HCT116 (cell line): ENCODE results near the gene SLC22A9. TPM values are rescaled to one million over a fixed set of nuclear protein-coding genes. Genes with fewer than 3 reads are reported as not detected.
"Not testable (repeated sequence)": the region's sequence is repeated elsewhere in the genome, so short reads cannot be mapped to it uniquely, and the experiment has no call there.

ENCODE experiments used
- ATAC-seq: fragments of 200-7000 bp; cut with Tn5 transposase; 2 replicates; pipeline ENCODE4 v1.9.1; 2020; ENCODE audit warnings: mild to moderate bottlenecking, moderate library complexity
- BruUV-seq: library from RNA; stranded (reverse); fragments of 400-500 nt; replicated peaks from 2 replicates; lab custom pipeline; 2021; lab: Mats Ljungman, UMichigan
- CTCF ChIA-PET: fragments of 300-600 bp; sonication (Branson Sonifier 250); formaldehyde crosslinking; loops from one replicate; lab custom pipeline; 2021; ENCODE audit warnings: antibody characterized with exemption; lab: Charles Lee
- POLR2A ChIA-PET: fragments of 300-600, 350-600 bp; sonication (Branson Sonifier 250); formaldehyde crosslinking; loops from one replicate; lab custom pipeline; 2021; ENCODE audit warnings: antibody characterized with exemption; lab: Charles Lee
- RAD21 ChIA-PET, 2 experiments: fragments of 300-600 bp; sonication (Branson Sonifier 250); formaldehyde crosslinking; loops; one replicate each; lab custom pipeline; 2023; ENCODE audit warnings: low total read pairs in 2 of 2; ENCODE audit not compliant: uncharacterized antibody in 2 of 2, unreplicated experiment in 2 of 2, low non-redundant PET in 1 of 2; lab: Charles Lee
- DNase-seq: peaks from one replicate; pipeline ENCODE4 v3.0.0-alpha.2; 2010; ENCODE audit warnings: low read depth, low spot score
- H2AFZ ChIP-seq: fragments of 200-600 bp; shearing (Covaris generic), sonication (generic); 2 replicates; pipeline ENCODE4 v1.6.1; 2017; ENCODE audit warnings: low read depth, mixed run types, mixed read lengths, antibody characterized with exemption, low read length; ENCODE audit not compliant: poor library complexity, severe bottlenecking
- H3K27ac ChIP-seq: 2 replicates; pipeline ENCODE4 v1.5.1; 2012; ENCODE audit warnings: low read depth, low read length
- H3K27me3 ChIP-seq: fragments of 200-600 bp; sonication (generic); 2 replicates; pipeline ENCODE4 v1.6.1; 2016; ENCODE audit warnings: mixed run types, low read length, mixed read lengths; ENCODE audit not compliant: insufficient read depth
- H3K36me3 ChIP-seq, 2 experiments: fragments of 200-500 bp in 1 of 2; fragments of 200-600 bp in 1 of 2; sonication (Bioruptor generic) in 1 of 2; sonication (generic) in 1 of 2; 2 replicates each; pipeline versions ENCODE4 v1.5.1 to v1.6.1; 2014 to 2016; ENCODE audit warnings: low read length in 2 of 2, inconsistent platforms in 1 of 2, mixed read lengths in 1 of 2, mixed run types in 1 of 2; ENCODE audit not compliant: insufficient read depth in 2 of 2, control insufficient read depth in 1 of 2
- H3K4me1 ChIP-seq, 2 experiments: fragments of 200-600 bp in 1 of 2; sonication (generic) in 1 of 2; 2 replicates each; pipeline versions ENCODE4 v1.5.1 to v1.6.1; 2012 to 2017; ENCODE audit warnings: low read length in 2 of 2, inconsistent platforms in 1 of 2, mild to moderate bottlenecking in 1 of 2, mixed read lengths in 1 of 2, mixed run types in 1 of 2, moderate library complexity in 1 of 2; ENCODE audit not compliant: insufficient read depth in 2 of 2, control insufficient read depth in 1 of 2
- H3K4me2 ChIP-seq: fragments of 200-600 bp; sonication (generic); 2 replicates; pipeline ENCODE4 v1.6.1; 2017; ENCODE audit warnings: mixed run types, low read length, mixed read lengths
- H3K4me3 ChIP-seq, 2 experiments: fragments of 200-600 bp in 1 of 2; sonication (generic) in 1 of 2; replicated peaks in 1 of 2; 2 replicates each; pipeline ENCODE4 v1.5.1; 2011 to 2016; ENCODE audit warnings: low read length in 2 of 2, control low read depth in 1 of 2, low read depth in 1 of 2, mild to moderate bottlenecking in 1 of 2, mixed read lengths in 1 of 2, mixed run types in 1 of 2
- H3K79me2 ChIP-seq: fragments of 200-600 bp; sonication (generic); 2 replicates; pipeline ENCODE4 v1.6.1; 2017; ENCODE audit warnings: mild to moderate bottlenecking, mixed run types, low read length, moderate library complexity, mixed read lengths; ENCODE audit not compliant: insufficient read depth
- H3K9ac ChIP-seq: fragments of 200-600 bp; sonication (generic); 2 replicates; pipeline ENCODE4 v1.6.1; 2016; ENCODE audit warnings: low read length, mixed read lengths
- H3K9me2 ChIP-seq: fragments of 200-600 bp; sonication (generic), shearing (Covaris generic); 2 replicates; pipeline ENCODE4 v1.6.1; 2017; ENCODE audit warnings: mixed run types, mild to moderate bottlenecking, moderate library complexity; ENCODE audit not compliant: insufficient read depth
- H3K9me3 ChIP-seq, 2 experiments: fragments of 200-500 bp in 1 of 2; fragments of 200-600 bp in 1 of 2; sonication (Bioruptor generic) in 1 of 2; sonication (generic) in 1 of 2; 2 replicates each; pipeline ENCODE4 v1.6.1; 2014 to 2017; ENCODE audit warnings: low read length in 2 of 2, mixed read lengths in 2 of 2, inconsistent platforms in 1 of 2, low read depth in 1 of 2, mild to moderate bottlenecking in 1 of 2, mixed run types in 1 of 2, moderate library complexity in 1 of 2; ENCODE audit not compliant: control insufficient read depth in 1 of 2, insufficient read depth in 1 of 2
- H4K20me1 ChIP-seq: fragments of 200-600 bp; sonication (generic), shearing (Covaris generic); 2 replicates; pipeline ENCODE4 v1.6.1; 2017; ENCODE audit warnings: mixed run types, mild to moderate bottlenecking, moderate library complexity; ENCODE audit not compliant: insufficient read depth
- ATF3 ChIP-seq: IDR thresholded peaks from 2 replicates; pipeline ENCODE4 v1.6.1; 2012
- CTCF ChIP-seq, 3 experiments: fragments of 200-600 bp in 1 of 3; sonication (generic) in 1 of 3; IDR thresholded peaks in 2 of 3; conservative IDR thresholded peaks in 1 of 3; 2 replicates each; pipeline ENCODE4 v1.5.1; 2012 to 2017; ENCODE audit warnings: low read depth in 2 of 3, low read length in 2 of 3, antibody characterized with exemption in 1 of 3, borderline replicate concordance in 1 of 3, control low read depth in 1 of 3, mild to moderate bottlenecking in 1 of 3, mixed read lengths in 1 of 3, mixed run types in 1 of 3, moderate library complexity in 1 of 3; ENCODE audit not compliant: insufficient read depth in 1 of 3
- POLR2A ChIP-seq: IDR thresholded peaks from 2 replicates; pipeline ENCODE4 v1.7.0; 2011; ENCODE audit warnings: borderline replicate concordance; ENCODE audit not compliant: insufficient read depth, insufficient read length; ENCODE audit errors: extremely low read depth
- SIN3A ChIP-seq: IDR thresholded peaks from 2 replicates; pipeline ENCODE4 v1.6.1; 2012; ENCODE audit warnings: low read depth
- SP1 ChIP-seq: IDR thresholded peaks from 2 replicates; pipeline ENCODE4 v1.6.1; 2012; ENCODE audit warnings: low read depth
- ZFX ChIP-seq: fragments of 450-650 bp; IDR thresholded peaks from 2 replicates; pipeline ENCODE4 v1.6.1; 2017
- ZNF274 ChIP-seq: fragments of 200-500 bp; sonication (Bioruptor generic); IDR thresholded peaks from 2 replicates; pipeline ENCODE4 v1.6.1; 2014; ENCODE audit warnings: mild to moderate bottlenecking, low read depth, low read length, inconsistent platforms
- intact Hi-C: fragments of 100-400 bp; cut with micrococcal nuclease; formaldehyde crosslinking; loops from 2 replicates; pipeline ENCODE4 v1.10.0; 2022
- total RNA-seq: library from RNA; stranded (reverse); gene quantifications from one replicate; pipeline ENCODE4 v1.2.1, GENCODE V29; 2021; ENCODE audit not compliant: unreplicated experiment

SLC22A9 gene
- total RNA-seq, 1 experiment from 2014 or later = not detected

DNA sequence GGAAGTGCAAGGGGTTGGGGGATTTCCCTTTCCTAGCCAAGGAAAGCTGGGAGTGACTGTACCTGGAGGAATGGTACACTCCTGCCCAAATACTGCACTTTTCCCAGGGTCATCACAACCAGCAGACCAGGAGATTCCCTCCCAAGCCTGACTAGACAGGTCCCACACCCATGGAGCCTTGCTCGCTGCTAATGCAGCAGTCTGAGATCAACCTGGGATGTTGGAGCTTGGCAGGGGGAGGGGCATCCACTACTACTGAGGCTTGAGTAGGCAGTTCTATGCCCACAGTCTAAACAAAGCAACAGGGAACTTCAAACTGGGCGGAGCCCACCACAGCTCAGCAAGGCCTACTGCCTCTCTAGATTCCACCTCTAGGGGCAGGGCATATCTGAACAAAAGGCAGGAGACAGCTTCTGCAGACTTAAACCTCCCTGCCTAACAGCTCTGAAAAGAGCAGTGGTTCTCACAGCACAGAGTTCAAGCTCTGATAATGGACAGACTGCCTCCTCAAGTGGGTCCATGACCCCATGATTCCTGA lies 58.5 kb downstream of the SLC22A9 start:
- ChIA-PET RAD21 (no interaction called here), CTCF (no interaction called here), POLR2A (no interaction called here)
- no peak for DNase-seq
- Histone ChIP-seq H2AFZ (no peak overlapping the region), H4K20me1 (no peaks in the 10 kb centered on the region), H3K9me3 (no peaks in the 10 kb centered on the region), H3K9ac (no peak overlapping the region), H3K4me1 (no peaks in the 10 kb centered on the region), H3K4me2 (no peak overlapping the region), H3K27ac (no peak overlapping the region), H3K79me2 (no peaks in the 10 kb centered on the region), H3K27me3 (no peaks in the 10 kb centered on the region), H3K4me3 (no peak overlapping the region), H3K9me2 (no peaks in the 10 kb centered on the region), H3K36me3 (no peaks in the 10 kb centered on the region)
- ATAC-seq = peak; percentile 58
- intact Hi-C loops = no loop called here
- TF ChIP-seq ZFX (no peak), ATF3 (no peak), CTCF (IDR thresholded peaks at IDR 0.05 in 2 of 3, conservative IDR thresholded peaks at IDR 0.05 in 1 of 3; ENCODE audit: borderline replicate concordance in 1 of 3, insufficient read depth in 1 of 3, low read depth in 2 of 3, low read length in 2 of 3) (peak in 2 of 3 experiments; percentile 11 to 33; a peak in 2 of 6 replicates), ZNF274 (no peak), SP1 (no peak), SIN3A (no peak), POLR2A (no peak)
- no TSS peak for BruUV-seq

DNA sequence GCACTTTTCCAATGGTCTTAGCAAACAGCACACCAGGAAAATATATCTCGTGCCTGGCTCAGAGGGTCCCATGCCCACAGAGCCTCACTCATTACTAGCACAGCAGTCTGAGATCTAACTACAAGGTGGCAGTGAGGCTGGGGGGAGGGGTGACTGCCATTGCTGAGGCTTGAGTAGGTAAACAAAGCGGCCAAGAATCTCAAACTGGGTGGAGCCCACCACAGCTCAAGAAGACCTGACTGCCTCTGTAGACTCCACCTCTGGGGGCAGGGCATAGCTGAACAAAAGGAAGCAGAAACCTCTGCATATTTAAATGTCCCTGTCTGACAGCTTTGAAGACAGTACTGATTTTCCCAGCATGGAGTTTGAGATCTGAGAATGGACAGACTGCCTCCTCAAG lies 61.1 kb downstream of the SLC22A9 start:
- intact Hi-C loops, H3K9ac ChIP-seq, H3K4me1 ChIP-seq, ATAC-seq, POLR2A ChIA-PET, H2AFZ ChIP-seq, RAD21 ChIA-PET, H3K79me2 ChIP-seq, BruUV-seq, H3K36me3 ChIP-seq, H3K27ac ChIP-seq, H3K9me3 ChIP-seq, H3K4me3 ChIP-seq, H3K9me2 ChIP-seq, H4K20me1 ChIP-seq, H3K27me3 ChIP-seq, H3K4me2 ChIP-seq, CTCF ChIA-PET, DNase-seq: not testable (repeated sequence)

DNA sequence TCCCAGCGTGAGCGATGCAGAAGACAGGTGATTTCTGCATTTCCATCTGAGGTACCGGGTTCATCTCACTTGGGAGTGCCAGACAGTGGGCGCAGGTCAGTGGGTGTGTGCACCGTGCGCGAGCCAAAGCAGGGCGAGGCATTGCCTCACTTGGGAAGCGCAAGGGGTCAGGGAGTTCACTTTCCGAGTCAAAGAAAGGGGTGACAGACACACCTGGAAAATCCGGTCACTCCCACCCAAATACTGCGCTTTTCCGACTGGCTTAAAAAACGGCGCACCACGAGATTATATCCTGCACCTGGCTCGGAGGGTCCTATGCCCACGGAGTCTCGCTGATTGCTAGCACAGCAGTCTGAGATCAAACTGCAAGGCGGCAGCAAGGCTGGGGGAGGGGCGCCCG lies 65.8 kb downstream of the SLC22A9 start:
- H3K4me1 ChIP-seq, H3K79me2 ChIP-seq, intact Hi-C loops, H3K36me3 ChIP-seq, BruUV-seq, H3K4me3 ChIP-seq, H3K27ac ChIP-seq, POLR2A ChIA-PET, H3K4me2 ChIP-seq, H3K9me2 ChIP-seq, H2AFZ ChIP-seq, H3K9ac ChIP-seq, ATAC-seq, H3K27me3 ChIP-seq, H3K9me3 ChIP-seq, RAD21 ChIA-PET, CTCF ChIA-PET, H4K20me1 ChIP-seq, DNase-seq: not testable (repeated sequence)
